DMS79 (cell line): Measurements from ENCODE around the gene HOXC11.

Source experiments
- DNase-seq: peaks from one replicate; lab custom pipeline; 2025; lab: John Stamatoyannopoulos, UW

The HOXC11 gene

DNA sequence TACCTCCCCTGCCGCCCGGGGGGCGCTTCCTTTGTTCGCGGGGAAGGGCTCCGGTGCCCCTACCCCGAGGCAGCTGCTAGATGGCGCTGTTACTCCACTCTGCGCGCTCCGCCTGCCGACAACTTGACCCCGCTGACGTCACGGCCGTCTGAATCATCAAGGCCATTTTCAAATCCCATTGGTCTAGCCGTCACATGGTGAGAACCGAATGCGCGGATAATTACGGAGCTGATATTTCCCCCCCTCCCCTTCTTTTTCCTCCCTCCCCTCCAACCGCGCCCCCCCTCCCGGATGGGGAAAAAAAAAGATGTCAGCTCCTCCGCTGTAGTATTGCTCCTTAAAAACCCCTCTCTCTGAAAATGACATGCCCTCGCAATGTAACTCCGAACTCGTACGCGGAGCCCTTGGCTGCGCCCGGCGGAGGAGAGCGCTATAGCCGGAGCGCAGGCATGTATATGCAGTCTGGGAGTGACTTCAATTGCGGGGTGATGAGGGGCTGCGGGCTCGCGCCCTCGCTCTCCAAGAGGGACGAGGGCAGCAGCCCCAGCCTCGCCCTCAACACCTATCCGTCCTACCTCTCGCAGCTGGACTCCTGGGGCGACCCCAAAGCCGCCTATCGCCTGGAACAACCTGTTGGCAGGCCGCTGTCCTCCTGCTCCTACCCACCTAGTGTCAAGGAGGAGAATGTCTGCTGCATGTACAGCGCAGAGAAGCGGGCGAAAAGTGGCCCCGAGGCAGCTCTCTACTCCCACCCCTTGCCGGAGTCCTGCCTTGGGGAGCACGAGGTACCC lies 12.2 kb downstream of the HOXC11 start, which contains the start of gene HOXC10:
TSS of gene HOXC10 (plus strand) at position 246 of the 791 bp plus-strand sequence. CDS start at position 360, 114 bp downstream.
- peak; percentile 58 for DNase-seq

GRCh38 chr12:53985692-53985993 lies 12.7 kb downstream of the HOXC11 start:
- DNase-seq = no peak

- no peak for DNase-seq
Measured at GRCh38 chr12:53985994-53986685, 13.2 kb downstream of the HOXC11 start.

DNA sequence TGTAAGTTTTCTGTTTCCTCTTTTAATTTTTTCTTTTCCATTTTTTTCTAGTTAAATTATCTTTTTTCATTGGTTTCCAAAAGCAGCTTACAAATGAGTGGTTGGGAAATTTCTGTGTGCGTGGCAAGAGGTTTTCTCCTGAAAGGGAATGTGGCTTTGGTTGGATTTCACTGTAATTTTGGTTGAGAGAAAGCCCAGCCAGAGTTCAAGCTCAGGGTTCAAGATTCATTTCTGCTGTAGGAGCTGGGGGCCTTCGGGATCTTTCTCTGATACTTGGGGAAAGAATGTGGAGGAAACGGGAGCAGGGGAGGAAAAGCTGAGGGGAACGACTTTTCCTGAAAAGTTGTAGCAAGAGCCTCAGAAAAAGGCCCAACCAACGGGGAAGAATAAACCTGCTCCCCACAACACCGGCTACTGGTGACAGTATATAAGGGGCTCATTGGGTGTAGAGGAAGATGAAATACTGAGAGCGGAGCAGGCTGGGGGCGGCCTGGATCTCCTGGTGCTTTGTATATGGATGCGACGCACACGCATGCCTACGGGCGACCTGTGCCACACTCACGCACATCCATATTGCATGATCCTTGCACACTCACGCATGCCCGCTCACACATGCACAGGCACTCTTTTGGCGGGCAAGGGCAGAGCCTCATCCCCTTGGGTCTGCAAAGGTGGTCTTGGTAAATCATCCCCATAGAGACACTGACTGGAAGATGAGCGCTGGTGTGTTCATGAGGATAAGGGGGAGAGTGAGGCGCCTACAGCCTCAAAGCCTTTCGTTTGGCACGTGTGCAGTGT lies 14.0 kb downstream of the HOXC11 start:
- no peak for DNase-seq

DNA sequence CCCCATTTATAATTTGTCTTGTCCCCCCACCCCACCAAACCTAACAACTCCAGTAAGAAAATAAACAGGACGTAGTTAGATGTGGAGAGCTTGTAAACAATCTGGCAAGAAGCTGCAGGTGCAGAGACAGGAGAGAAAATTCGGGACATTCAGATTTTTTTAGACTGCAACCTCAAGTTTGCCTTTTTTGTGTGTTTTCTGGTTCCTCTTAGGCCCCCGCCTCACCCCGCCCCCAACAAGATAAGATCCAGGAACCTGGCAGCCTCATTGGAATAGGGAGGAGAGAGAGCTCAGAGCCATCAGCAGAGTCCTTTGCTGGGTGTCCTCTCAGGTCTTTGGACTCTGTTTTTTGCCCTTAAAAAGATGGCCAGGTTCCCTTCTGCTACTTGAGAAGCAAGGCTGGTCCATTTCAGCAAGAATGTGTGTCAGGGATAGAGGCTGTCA lies 14.9 kb downstream of the HOXC11 start:
- DNase-seq = no peak

DNA sequence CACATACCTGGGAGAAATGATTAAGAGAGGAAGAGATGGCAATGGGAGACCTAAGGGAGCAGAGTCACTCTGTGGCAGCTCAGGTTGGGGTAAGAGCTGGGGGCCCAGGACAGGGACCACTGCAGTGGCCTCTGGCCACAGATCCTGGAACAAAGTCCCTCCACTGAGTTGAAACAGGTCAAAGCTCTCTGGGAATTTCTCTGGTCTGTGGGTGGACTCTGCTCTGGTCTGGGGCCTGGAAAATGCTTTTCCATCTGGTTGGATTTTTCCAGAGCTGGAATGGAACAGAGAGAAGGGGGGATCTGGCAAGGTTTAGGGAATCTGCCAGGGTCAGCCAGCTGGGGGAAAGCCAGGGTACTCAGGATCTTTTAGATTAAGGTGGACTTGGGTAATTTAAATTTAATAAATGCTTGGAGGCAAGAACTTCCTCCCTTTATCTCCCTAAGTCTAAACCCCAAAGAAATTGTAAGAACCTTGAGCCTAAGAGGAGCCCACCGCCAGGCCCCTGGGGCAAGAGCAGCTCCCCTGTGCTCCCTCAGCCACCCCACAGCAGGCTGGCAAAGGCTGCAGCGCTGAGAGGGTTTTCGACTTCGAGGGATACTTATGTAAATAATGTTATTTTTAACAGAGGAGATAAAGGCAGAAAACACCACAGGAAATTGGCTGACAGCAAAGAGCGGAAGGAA lies 15.8 kb downstream of the HOXC11 start:
- DNase-seq = no peak

DNA sequence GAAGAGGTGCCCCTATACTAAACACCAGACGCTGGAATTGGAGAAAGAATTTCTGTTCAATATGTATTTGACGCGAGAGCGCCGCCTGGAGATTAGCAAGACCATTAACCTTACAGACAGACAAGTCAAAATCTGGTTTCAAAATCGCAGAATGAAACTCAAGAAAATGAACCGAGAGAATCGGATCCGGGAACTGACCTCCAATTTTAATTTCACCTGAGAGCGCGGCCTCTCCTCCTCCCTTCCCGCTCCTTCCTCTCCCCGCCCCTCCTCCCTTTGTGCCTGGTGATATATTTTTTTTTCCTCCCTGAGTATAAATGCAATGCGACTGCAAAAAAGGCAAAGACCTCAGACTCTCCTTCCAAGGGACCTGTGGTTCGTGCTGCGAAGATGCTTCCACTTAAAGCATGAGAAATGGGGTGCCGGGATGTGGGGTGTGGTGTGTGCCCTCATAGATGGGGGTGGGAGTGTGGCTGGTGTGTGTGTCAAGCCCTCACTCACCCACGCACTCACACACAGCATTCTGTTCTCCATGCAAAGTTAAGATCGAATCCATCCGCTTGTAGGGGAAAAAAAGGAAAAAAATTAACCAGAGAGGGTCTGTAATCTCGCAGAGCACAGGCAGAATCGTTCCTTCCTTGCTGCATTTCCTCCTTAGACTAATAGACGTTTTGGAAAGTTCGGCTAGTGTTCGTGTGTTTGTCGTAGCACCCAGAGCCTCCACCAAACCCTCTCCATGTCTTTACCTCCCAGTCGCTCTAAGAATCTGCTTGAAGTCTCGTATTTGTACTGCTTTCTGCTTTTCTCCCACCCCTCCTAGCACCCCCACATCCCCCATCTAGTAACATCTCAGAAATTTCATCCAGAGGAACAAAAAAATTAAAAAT lies 16.5 kb downstream of the HOXC11 start:
- DNase-seq = no peak

GRCh38 chr12:53990311-53991076 lies 17.6 kb downstream of the HOXC11 start:
- no peak for DNase-seq

DNA sequence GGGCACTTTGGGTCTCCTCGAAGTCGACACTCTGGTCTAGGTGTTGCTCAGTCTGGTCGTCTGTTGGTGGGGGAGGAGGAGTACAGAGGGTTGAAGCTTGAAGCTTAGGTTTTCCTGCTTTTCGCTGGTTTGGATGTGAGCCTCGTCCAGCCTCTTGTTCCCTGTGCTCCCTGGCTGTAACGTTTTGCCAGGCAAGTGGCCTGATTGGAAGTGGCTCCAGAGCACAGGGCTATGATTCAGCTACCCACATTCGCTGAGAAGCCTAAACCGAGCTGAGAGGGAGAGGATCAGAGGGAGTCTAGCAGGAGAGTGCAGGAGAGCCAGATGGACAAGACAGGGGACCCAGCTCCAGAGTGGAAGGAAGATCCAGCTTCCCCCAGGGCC lies 18.1 kb downstream of the HOXC11 start:
- no peak for DNase-seq

GRCh38 chr12:53992377-53992889 lies 19.5 kb downstream of the HOXC11 start:
- no peak for DNase-seq

- DNase-seq = no peak
Measured at GRCh38 chr12:53993162-53994008, 20.5 kb downstream of the HOXC11 start.

DNA sequence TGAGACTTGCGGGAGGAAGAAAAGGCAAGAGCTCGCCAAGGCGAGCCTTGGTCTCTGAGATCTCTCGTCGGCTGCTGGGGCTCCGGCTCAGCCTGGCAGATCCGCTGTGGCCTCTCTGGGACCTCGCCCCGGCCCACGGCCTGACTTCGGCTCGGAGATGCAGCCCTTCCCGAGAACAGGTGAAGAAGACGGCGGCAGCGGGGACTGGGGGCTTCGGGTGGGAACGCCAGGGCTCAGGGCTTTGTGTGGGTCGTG lies 21.0 kb downstream of the HOXC11 start:
- no peak for DNase-seq

- DNase-seq = no peak
Measured at GRCh38 chr12:53994264-53995001, 21.5 kb downstream of the HOXC11 start.

GRCh38 chr12:53995002-53995377 lies 22.1 kb downstream of the HOXC11 start:
- no peak for DNase-seq

- DNase-seq = no peak
Measured at GRCh38 chr12:53995378-53996239, 22.7 kb downstream of the HOXC11 start.

GRCh38 chr12:53996240-53997203 lies 23.6 kb downstream of the HOXC11 start:
- no peak for DNase-seq
